Measurements from ENCODE around the gene ATP6V0A1.
A peak's percentile ranks its signal among the peaks of the same experiment; 100 is the strongest.
"Not testable (repeated sequence)": the region's sequence is repeated elsewhere in the genome, so short reads cannot be mapped to it uniquely, and the experiment has no call there.

The ATP6V0A1 gene

GRCh38 chr17:42458497-42459255 lies at the start of gene ATP6V0A1:
Gene ATP6V0A1 (plus strand): TSS chr17:42458878. CDS start chr17:42460895, 2,017 bp downstream.
- peak; percentile 94 for DNase-seq

GRCh38 chr17:42409523-42410318 lies 49.0 kb upstream of the ATP6V0A1 start:
- DNase-seq = no peak

- no peak for DNase-seq
Observed at GRCh38 chr17:42410319-42410685, 48.4 kb upstream of the ATP6V0A1 start.

- DNase-seq = no peak
Observed at GRCh38 chr17:42411361-42411760, 47.3 kb upstream of the ATP6V0A1 start.

- no peak for DNase-seq
Observed at GRCh38 chr17:42411905-42412679, 46.6 kb upstream of the ATP6V0A1 start.

GRCh38 chr17:42413464-42414040 lies 45.1 kb upstream of the ATP6V0A1 start:
- no peak for DNase-seq

- peak; percentile 61 for DNase-seq
Observed at GRCh38 chr17:42414704-42415409, 43.8 kb upstream of the ATP6V0A1 start.

GRCh38 chr17:42417981-42418380 lies 40.7 kb upstream of the ATP6V0A1 start:
- DNase-seq = not testable (repeated sequence)

GRCh38 chr17:42421136-42421506 lies 37.6 kb upstream of the ATP6V0A1 start:
- no peak for DNase-seq

GRCh38 chr17:42421507-42422338 lies 37.0 kb upstream of the ATP6V0A1 start:
- no peak for DNase-seq

GRCh38 chr17:42422412-42422957 lies 36.2 kb upstream of the ATP6V0A1 start:
- DNase-seq = peak; percentile 45

GRCh38 chr17:42422958-42423712 lies 35.5 kb upstream of the ATP6V0A1 start, which contains the start of gene CAVIN1:
Gene CAVIN1 (minus strand): TSS chr17:42423256. CDS start chr17:42423097, 159 bp downstream.
- peak; percentile 40 for DNase-seq

- no peak for DNase-seq
Observed at GRCh38 chr17:42423766-42424165, 34.9 kb upstream of the ATP6V0A1 start.

GRCh38 chr17:42424991-42425610 lies 33.6 kb upstream of the ATP6V0A1 start:
- no peak for DNase-seq

GRCh38 chr17:42428141-42428944 lies 30.3 kb upstream of the ATP6V0A1 start:
- DNase-seq = no peak

- DNase-seq = no peak
Observed at GRCh38 chr17:42429726-42430447, 28.8 kb upstream of the ATP6V0A1 start.

- no peak for DNase-seq
Observed at GRCh38 chr17:42431758-42432161, 26.9 kb upstream of the ATP6V0A1 start.

GRCh38 chr17:42436391-42436790 lies 22.3 kb upstream of the ATP6V0A1 start:
- DNase-seq = no peak

All from activated CD4-positive, CD25-positive, alpha-beta regulatory T cell treated with anti-CD3 and anti-CD28 coated beads, Interleukin-2, amount 50 U/mL, for 72 hours (primary cell).